Measurements from ENCODE around the gene LCT. TPM values are rescaled to one million over a fixed set of nuclear protein-coding genes. Genes with fewer than 3 reads are reported as not detected.
"Not testable (repeated sequence)": the region's sequence is repeated elsewhere in the genome, so short reads cannot be mapped to it uniquely, and the experiment has no call there.

The LCT gene
- total and polyA plus RNA-seq, 9 donors, result 0.03 to 3.1 (median 0.35) TPM; not detected in 5

DNA sequence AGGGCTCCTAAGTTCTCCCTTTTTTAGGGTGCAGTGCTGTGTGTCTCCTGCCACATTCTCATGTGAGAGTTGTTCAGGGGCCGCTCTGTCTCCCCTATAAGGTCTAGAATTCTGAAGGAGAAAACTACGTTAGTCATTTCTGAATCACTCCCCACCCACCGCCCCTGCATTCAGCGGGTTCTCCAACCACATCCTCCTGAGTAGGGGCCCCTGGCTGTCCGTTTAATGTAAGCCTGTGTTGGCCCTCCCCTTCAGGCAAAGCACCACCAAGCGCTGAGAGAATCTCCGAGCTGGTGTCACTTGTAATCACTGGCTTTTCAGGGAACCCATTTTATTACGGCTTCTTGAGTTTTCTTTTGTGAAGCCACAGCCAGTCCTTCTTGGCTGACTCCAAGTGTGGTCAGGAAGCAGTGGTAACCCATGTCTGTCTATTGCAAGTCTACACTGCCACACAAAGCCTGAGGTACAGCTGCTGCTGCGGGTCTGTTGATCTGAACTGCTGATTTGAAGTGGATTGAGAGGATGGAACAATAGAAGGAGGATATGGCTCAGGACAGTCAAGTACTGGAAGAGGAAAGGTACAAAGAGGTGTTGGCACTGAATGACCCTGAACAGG lies 16.9 kb downstream of the LCT start:
- Histone ChIP-seq H3K36me3 (ENCODE audit: control insufficient read depth, insufficient read depth, low read length) (no peaks in the 10 kb centered on the region), H3K4me3 (ENCODE audit: low read length) (no peak overlapping the region), H3K27me3 (ENCODE audit: control insufficient read depth, insufficient read depth, low read length) (no peaks in the 10 kb centered on the region), H3K4me1 (ENCODE audit: control insufficient read depth, insufficient read depth, low read length) (no peaks in the 10 kb centered on the region), H3K27ac (ENCODE audit: low read length) (no peak overlapping the region), H3K9me3 (replicated peaks; ENCODE audit: control insufficient read depth, low read depth, low read length) (peaks cover 4% of the 10 kb centered on the region)
- WGBS (ENCODE audit: insufficient coverage), result 55% methylated on average over 8 of the region's 9 CpGs
- no peak for DNase-seq

DNA sequence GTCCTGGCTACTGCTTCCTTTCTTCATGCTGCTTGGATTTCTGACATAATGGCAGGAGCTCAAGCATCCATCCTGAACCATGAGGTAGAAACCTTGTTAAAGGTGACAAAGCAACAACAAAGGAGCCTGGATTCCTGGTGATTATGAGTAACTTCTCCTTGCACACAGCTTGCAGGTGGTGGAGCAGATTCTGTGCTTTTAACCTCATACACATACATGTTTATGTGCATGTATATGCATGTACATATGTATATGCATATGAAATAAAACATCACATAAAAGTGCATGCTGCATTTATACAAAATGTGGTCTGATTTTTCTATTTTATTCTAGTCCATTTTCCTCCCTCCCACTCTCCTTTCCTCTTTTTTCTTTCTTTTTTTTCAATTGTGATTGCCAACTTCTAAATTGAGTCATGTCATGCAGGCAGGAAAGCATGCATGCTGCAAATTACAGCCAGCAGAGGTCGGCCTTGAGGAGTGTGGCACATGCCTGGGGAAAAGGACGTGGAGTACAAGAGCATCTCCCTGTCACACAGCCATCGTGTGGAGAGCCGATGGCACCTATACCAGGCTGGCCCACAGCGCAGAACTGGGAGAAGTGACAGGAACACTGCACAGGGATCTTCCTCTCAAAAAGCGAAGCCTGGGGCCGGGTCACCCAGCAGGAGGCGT lies 17.9 kb downstream of the LCT start:
- no peaks in the 10 kb centered on the region for H3K27me3 ChIP-seq (ENCODE audit: control insufficient read depth, insufficient read depth, low read length)
- no peak overlapping the region for H3K27ac ChIP-seq (ENCODE audit: low read length)
- WGBS (ENCODE audit: insufficient coverage), result 40% methylated on average over 4 of the region's 8 CpGs
- H3K4me3 ChIP-seq (ENCODE audit: low read length), result no peak overlapping the region
- no peak for DNase-seq
- H3K9me3 ChIP-seq (replicated peaks; ENCODE audit: control insufficient read depth, low read depth, low read length), result peaks cover 4% of the 10 kb centered on the region
- no peaks in the 10 kb centered on the region for H3K36me3 ChIP-seq (ENCODE audit: control insufficient read depth, insufficient read depth, low read length)
- no peaks in the 10 kb centered on the region for H3K4me1 ChIP-seq (ENCODE audit: control insufficient read depth, insufficient read depth, low read length)

GRCh38 chr2:135817951-135818350 lies 19.0 kb downstream of the LCT start:
- 63% methylated on average over 4 of the region's 4 CpGs for WGBS (ENCODE audit: insufficient coverage)
- no peaks in the 10 kb centered on the region for H3K9me3 ChIP-seq (replicated peaks; ENCODE audit: control insufficient read depth, low read depth, low read length)
- H3K4me1 ChIP-seq (ENCODE audit: control insufficient read depth, insufficient read depth, low read length), result no peaks in the 10 kb centered on the region
- H3K4me3 ChIP-seq (ENCODE audit: low read length), result no peak overlapping the region
- no peak for DNase-seq
- H3K27me3 ChIP-seq (ENCODE audit: control insufficient read depth, insufficient read depth, low read length), result no peaks in the 10 kb centered on the region
- no peaks in the 10 kb centered on the region for H3K36me3 ChIP-seq (ENCODE audit: control insufficient read depth, insufficient read depth, low read length)
- H3K27ac ChIP-seq (ENCODE audit: low read length), result no peak overlapping the region

GRCh38 chr2:135817466-135817865 lies 19.5 kb downstream of the LCT start:
- H3K27me3 ChIP-seq (ENCODE audit: control insufficient read depth, insufficient read depth, low read length), result no peaks in the 10 kb centered on the region
- H3K36me3 ChIP-seq (ENCODE audit: control insufficient read depth, insufficient read depth, low read length), result no peaks in the 10 kb centered on the region
- H3K4me1 ChIP-seq (ENCODE audit: control insufficient read depth, insufficient read depth, low read length), result no peaks in the 10 kb centered on the region
- H3K27ac ChIP-seq (ENCODE audit: low read length), result no peak overlapping the region
- no peak overlapping the region for H3K4me3 ChIP-seq (ENCODE audit: low read length)
- no peak for DNase-seq
- WGBS (ENCODE audit: insufficient coverage), result 82% methylated on average over 18 of the region's 18 CpGs
- no peaks in the 10 kb centered on the region for H3K9me3 ChIP-seq (replicated peaks; ENCODE audit: control insufficient read depth, low read depth, low read length)

- no CpG with 5 or more reads among the region's 3 CpGs for WGBS (ENCODE audit: insufficient coverage)
- no peaks in the 10 kb centered on the region for H3K36me3 ChIP-seq (ENCODE audit: control insufficient read depth, insufficient read depth, low read length)
- H3K9me3 ChIP-seq (replicated peaks; ENCODE audit: control insufficient read depth, low read depth, low read length), result no peaks in the 10 kb centered on the region
- H3K27ac ChIP-seq (ENCODE audit: low read length), result no peak overlapping the region
- DNase-seq, result no peak
- no peaks in the 10 kb centered on the region for H3K27me3 ChIP-seq (ENCODE audit: control insufficient read depth, insufficient read depth, low read length)
- H3K4me1 ChIP-seq (ENCODE audit: control insufficient read depth, insufficient read depth, low read length), result no peaks in the 10 kb centered on the region
- no peak overlapping the region for H3K4me3 ChIP-seq (ENCODE audit: low read length)
These were observed 21.7 kb downstream of the LCT start for GRCh38 chr2:135815269-135815668.

- no peaks in the 10 kb centered on the region for H3K27me3 ChIP-seq (ENCODE audit: control insufficient read depth, insufficient read depth, low read length)
- H3K27ac ChIP-seq (ENCODE audit: low read length), result no peak overlapping the region
- no peaks in the 10 kb centered on the region for H3K9me3 ChIP-seq (replicated peaks; ENCODE audit: control insufficient read depth, low read depth, low read length)
- WGBS (ENCODE audit: insufficient coverage), result 68% methylated on average over 2 of the region's 2 CpGs
- H3K36me3 ChIP-seq (ENCODE audit: control insufficient read depth, insufficient read depth, low read length), result no peaks in the 10 kb centered on the region
- no peak overlapping the region for H3K4me3 ChIP-seq (ENCODE audit: low read length)
- no peaks in the 10 kb centered on the region for H3K4me1 ChIP-seq (ENCODE audit: control insufficient read depth, insufficient read depth, low read length)
- DNase-seq, result no peak
These were observed 24.0 kb downstream of the LCT start for GRCh38 chr2:135812907-135813511.

- H3K9me3 ChIP-seq (replicated peaks; ENCODE audit: control insufficient read depth, low read depth, low read length); H3K27ac ChIP-seq (ENCODE audit: low read length); DNase-seq; H3K4me3 ChIP-seq (ENCODE audit: low read length); H3K27me3 ChIP-seq (ENCODE audit: control insufficient read depth, insufficient read depth, low read length); H3K4me1 ChIP-seq (ENCODE audit: control insufficient read depth, insufficient read depth, low read length); H3K36me3 ChIP-seq (ENCODE audit: control insufficient read depth, insufficient read depth, low read length): not testable (repeated sequence)
- no CpG with 5 or more reads among the region's 3 CpGs for WGBS (ENCODE audit: insufficient coverage)
These were observed 29.1 kb downstream of the LCT start for GRCh38 chr2:135807874-135808273.

GRCh38 chr2:135803278-135803677 lies 33.7 kb downstream of the LCT start:
- Histone ChIP-seq H3K9me3 (replicated peaks; ENCODE audit: control insufficient read depth, low read depth, low read length) (peaks cover 14% of the 10 kb centered on the region), H3K4me3 (ENCODE audit: low read length) (no peak overlapping the region), H3K27ac (ENCODE audit: low read length) (no peak overlapping the region), H3K36me3 (ENCODE audit: control insufficient read depth, insufficient read depth, low read length) (no peaks in the 10 kb centered on the region), H3K27me3 (ENCODE audit: control insufficient read depth, insufficient read depth, low read length) (no peaks in the 10 kb centered on the region), H3K4me1 (ENCODE audit: control insufficient read depth, insufficient read depth, low read length) (no peaks in the 10 kb centered on the region)
- no peak for DNase-seq
- no CpG with 5 or more reads among the region's 2 CpGs for WGBS (ENCODE audit: insufficient coverage)

DNA sequence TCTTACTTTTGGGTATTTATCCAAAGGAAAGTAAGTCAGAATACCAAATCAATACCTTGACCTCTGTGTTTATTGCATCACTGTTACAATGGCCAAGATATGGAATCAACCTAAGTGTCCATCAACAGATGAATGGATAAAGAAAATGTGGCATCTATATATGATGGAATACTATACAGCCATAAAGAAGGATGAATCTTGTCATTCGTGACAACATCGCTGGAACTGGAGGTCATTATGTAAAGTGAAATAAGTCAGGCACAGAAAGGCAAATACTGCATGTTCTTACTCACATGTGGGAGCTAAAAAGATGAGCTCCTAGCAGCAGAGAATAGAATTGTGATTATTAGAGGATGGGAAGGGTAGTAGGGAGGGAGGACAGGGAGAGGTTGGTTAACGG lies 34.6 kb downstream of the LCT start:
- H3K4me1 ChIP-seq (ENCODE audit: control insufficient read depth, insufficient read depth, low read length), result no peaks in the 10 kb centered on the region
- no peak overlapping the region for H3K27ac ChIP-seq (ENCODE audit: low read length)
- H3K4me3 ChIP-seq (ENCODE audit: low read length), result no peak overlapping the region
- 54% methylated on average over 3 of the region's 3 CpGs for WGBS (ENCODE audit: insufficient coverage)
- no peaks in the 10 kb centered on the region for H3K27me3 ChIP-seq (ENCODE audit: control insufficient read depth, insufficient read depth, low read length)
- no peaks in the 10 kb centered on the region for H3K36me3 ChIP-seq (ENCODE audit: control insufficient read depth, insufficient read depth, low read length)
- no peak for DNase-seq
- H3K9me3 ChIP-seq (replicated peaks; ENCODE audit: control insufficient read depth, low read depth, low read length), result peaks cover 14% of the 10 kb centered on the region

- DNase-seq, result no peak
- WGBS (ENCODE audit: insufficient coverage), result 97% methylated on average over 5 of the region's 9 CpGs
- Histone ChIP-seq H3K27me3 (ENCODE audit: control insufficient read depth, insufficient read depth, low read length) (no peaks in the 10 kb centered on the region), H3K4me3 (ENCODE audit: low read length) (no peak overlapping the region), H3K4me1 (ENCODE audit: control insufficient read depth, insufficient read depth, low read length) (no peaks in the 10 kb centered on the region), H3K36me3 (ENCODE audit: control insufficient read depth, insufficient read depth, low read length) (no peaks in the 10 kb centered on the region), H3K27ac (ENCODE audit: low read length) (no peak overlapping the region), H3K9me3 (replicated peaks; ENCODE audit: control insufficient read depth, low read depth, low read length) (peaks cover 14% of the 10 kb centered on the region)
These were observed 36.2 kb downstream of the LCT start for GRCh38 chr2:135800513-135801460.

Data from muscle of leg (tissue), 11 donors.